CD1c-positive myeloid dendritic cell (primary cell): Measurements from ENCODE around the gene PTPRN2.

ENCODE experiments used
- DNase-seq: peaks from one replicate; pipeline ENCODE4 v3.0.0-alpha.2; 2016; ENCODE audit errors: extremely low spot score

The PTPRN2 gene

GRCh38 chr7:158015403-158016179, 572.0 kb downstream of the PTPRN2 start:
- DNase-seq = no peak

GRCh38 chr7:158014976-158015375, 572.6 kb downstream of the PTPRN2 start:
- DNase-seq = no peak

GRCh38 chr7:158013085-158013668, 574.4 kb downstream of the PTPRN2 start:
- DNase-seq = no peak

- no peak for DNase-seq
These were observed 575.7 kb downstream of the PTPRN2 start for GRCh38 chr7:158011941-158012340.

- no peak for DNase-seq
These were observed 576.5 kb downstream of the PTPRN2 start for GRCh38 chr7:158010961-158011693.

GRCh38 chr7:158009886-158010285, 577.7 kb downstream of the PTPRN2 start:
- no peak for DNase-seq

- no peak for DNase-seq
These were observed 579.4 kb downstream of the PTPRN2 start for GRCh38 chr7:158008267-158008666.

- no peak for DNase-seq
These were observed 579.8 kb downstream of the PTPRN2 start for GRCh38 chr7:158007697-158008257.

GRCh38 chr7:158006841-158007696, 580.6 kb downstream of the PTPRN2 start:
- DNase-seq = no peak

- DNase-seq = no peak
These were observed 582.1 kb downstream of the PTPRN2 start for GRCh38 chr7:158005531-158005930.

- DNase-seq = no peak
These were observed 583.5 kb downstream of the PTPRN2 start for GRCh38 chr7:158004123-158004490.

- no peak for DNase-seq
These were observed 584.0 kb downstream of the PTPRN2 start for GRCh38 chr7:158003441-158004122.

- DNase-seq = no peak
These were observed 585.0 kb downstream of the PTPRN2 start for GRCh38 chr7:158002486-158003080.

- DNase-seq = no peak
These were observed 585.9 kb downstream of the PTPRN2 start for GRCh38 chr7:158001621-158002320.

- no peak for DNase-seq
These were observed 586.6 kb downstream of the PTPRN2 start for GRCh38 chr7:158001003-158001402.

- DNase-seq = no peak
These were observed 587.5 kb downstream of the PTPRN2 start for GRCh38 chr7:158000160-158000559.

GRCh38 chr7:157998884-157999552, 588.6 kb downstream of the PTPRN2 start:
- DNase-seq = no peak

- DNase-seq = no peak
These were observed 590.2 kb downstream of the PTPRN2 start for GRCh38 chr7:157997471-157997870.

- DNase-seq = no peak
These were observed 590.6 kb downstream of the PTPRN2 start for GRCh38 chr7:157997080-157997440.
